Stimulated activated CD8-positive, alpha-beta memory T cell treated with anti-CD3 and anti-CD28 coated beads, Interleukin-2, amount 100 ng/mL, for 1 hour (primary cell): ENCODE results near the gene S100A9.

ENCODE experiments used
- DNase-seq, 2 donors: peaks; one replicate each; pipeline ENCODE4 v3.0.0-alpha.2; 2020; ENCODE audit warnings: low read depth in 2 of 2

Gene S100A9

GRCh38 chr1:153389401-153389800 lies 31.7 kb downstream of the S100A9 start:
- no peak for DNase-seq

GRCh38 chr1:153389973-153390879 lies 32.6 kb downstream of the S100A9 start:
- no peak for DNase-seq

- no peak for DNase-seq
Measured at GRCh38 chr1:153390938-153391710, 33.5 kb downstream of the S100A9 start, which contains the start of gene S100A8. TSS of gene S100A8 (minus strand) at chr1:153391073. CDS start at chr1:153390535, 538 bp downstream.

- DNase-seq: no peak
Measured at GRCh38 chr1:153392258-153392657, 34.6 kb downstream of the S100A9 start.

GRCh38 chr1:153392822-153393221 lies 35.2 kb downstream of the S100A9 start:
- DNase-seq: no peak

- DNase-seq: no peak
Measured at GRCh38 chr1:153393926-153394325, 36.3 kb downstream of the S100A9 start.

- no peak for DNase-seq
Measured at GRCh38 chr1:153394391-153394790, 36.7 kb downstream of the S100A9 start.

- DNase-seq: no peak
Measured at GRCh38 chr1:153395136-153395685, 37.6 kb downstream of the S100A9 start.

- DNase-seq: no peak
Measured at GRCh38 chr1:153395776-153396175, 38.1 kb downstream of the S100A9 start.

GRCh38 chr1:153396461-153396860 lies 38.8 kb downstream of the S100A9 start:
- DNase-seq: no peak

- no peak for DNase-seq
Measured at GRCh38 chr1:153397051-153397923, 39.6 kb downstream of the S100A9 start.

- no peak for DNase-seq
Measured at GRCh38 chr1:153397924-153398651, 40.4 kb downstream of the S100A9 start.

- no peak for DNase-seq
Measured at GRCh38 chr1:153399401-153400055, 41.9 kb downstream of the S100A9 start.

GRCh38 chr1:153400244-153400643 lies 42.6 kb downstream of the S100A9 start:
- no peak for DNase-seq

GRCh38 chr1:153401461-153401860 lies 43.8 kb downstream of the S100A9 start:
- DNase-seq: no peak

GRCh38 chr1:153402226-153402625 lies 44.6 kb downstream of the S100A9 start:
- no peak for DNase-seq

- DNase-seq: no peak
Measured at GRCh38 chr1:153403421-153404085, 45.9 kb downstream of the S100A9 start.

- no peak for DNase-seq
Measured at GRCh38 chr1:153404086-153404635, 46.5 kb downstream of the S100A9 start.

- DNase-seq: peak in 1 of 2 donors; percentile 23
Measured at GRCh38 chr1:153404768-153405167, 47.1 kb downstream of the S100A9 start.
